Activated naive CD4-positive, alpha-beta T cell treated with Interleukin-2 at 50 U/mL for 16 hours (primary cell): ENCODE measurements around the gene TMEM132D.
"Not testable (repeated sequence)": the region's sequence is repeated elsewhere in the genome, so short reads cannot be mapped to it uniquely, and the experiment has no call there.

Source experiments
- DNase-seq: peaks from one replicate; pipeline ENCODE4 v3.0.0-alpha.2; 2020

The TMEM132D gene

GRCh38 chr12:129208566-129208965 is 695.3 kb downstream of the TMEM132D start:
- no peak for DNase-seq

GRCh38 chr12:129207084-129207483 is 696.7 kb downstream of the TMEM132D start:
- DNase-seq, result no peak

- no peak for DNase-seq
These were observed 700.4 kb downstream of the TMEM132D start for GRCh38 chr12:129203456-129203855.

GRCh38 chr12:129202109-129202814 is 701.6 kb downstream of the TMEM132D start:
- DNase-seq, result no peak

- DNase-seq, result no peak
These were observed 702.8 kb downstream of the TMEM132D start for GRCh38 chr12:129201029-129201428.

GRCh38 chr12:129200576-129200975 is 703.2 kb downstream of the TMEM132D start:
- no peak for DNase-seq

GRCh38 chr12:129196927-129197326 is 706.9 kb downstream of the TMEM132D start:
- no peak for DNase-seq

GRCh38 chr12:129195081-129195480 is 708.7 kb downstream of the TMEM132D start:
- no peak for DNase-seq

GRCh38 chr12:129193263-129193871 is 710.5 kb downstream of the TMEM132D start:
- no peak for DNase-seq

- no peak for DNase-seq
These were observed 713.0 kb downstream of the TMEM132D start for GRCh38 chr12:129190827-129191226.

GRCh38 chr12:129189879-129190278 is 713.9 kb downstream of the TMEM132D start:
- not testable (repeated sequence) for DNase-seq

- no peak for DNase-seq
These were observed 716.9 kb downstream of the TMEM132D start for GRCh38 chr12:129186952-129187351.

- DNase-seq, result no peak
These were observed 718.0 kb downstream of the TMEM132D start for GRCh38 chr12:129185855-129186254.

- no peak for DNase-seq
These were observed 719.5 kb downstream of the TMEM132D start for GRCh38 chr12:129184127-129184928.

GRCh38 chr12:129179941-129180553 is 723.8 kb downstream of the TMEM132D start:
- no peak for DNase-seq

- DNase-seq, result no peak
These were observed 733.9 kb downstream of the TMEM132D start for GRCh38 chr12:129169928-129170327.

- no peak for DNase-seq
These were observed 740.0 kb downstream of the TMEM132D start for GRCh38 chr12:129163861-129164260.

- no peak for DNase-seq
These were observed 740.4 kb downstream of the TMEM132D start for GRCh38 chr12:129163461-129163860.

- no peak for DNase-seq
These were observed 741.0 kb downstream of the TMEM132D start for GRCh38 chr12:129162805-129163204.

- no peak for DNase-seq
These were observed 742.3 kb downstream of the TMEM132D start for GRCh38 chr12:129161511-129161910.

GRCh38 chr12:129160282-129160681 is 743.5 kb downstream of the TMEM132D start:
- DNase-seq, result no peak

- DNase-seq, result no peak
These were observed 751.3 kb downstream of the TMEM132D start for GRCh38 chr12:129152351-129153104.

- DNase-seq, result no peak
These were observed 753.1 kb downstream of the TMEM132D start for GRCh38 chr12:129150721-129151120.
